ENCODE data around the gene AQP7.

The AQP7 gene

DNA sequence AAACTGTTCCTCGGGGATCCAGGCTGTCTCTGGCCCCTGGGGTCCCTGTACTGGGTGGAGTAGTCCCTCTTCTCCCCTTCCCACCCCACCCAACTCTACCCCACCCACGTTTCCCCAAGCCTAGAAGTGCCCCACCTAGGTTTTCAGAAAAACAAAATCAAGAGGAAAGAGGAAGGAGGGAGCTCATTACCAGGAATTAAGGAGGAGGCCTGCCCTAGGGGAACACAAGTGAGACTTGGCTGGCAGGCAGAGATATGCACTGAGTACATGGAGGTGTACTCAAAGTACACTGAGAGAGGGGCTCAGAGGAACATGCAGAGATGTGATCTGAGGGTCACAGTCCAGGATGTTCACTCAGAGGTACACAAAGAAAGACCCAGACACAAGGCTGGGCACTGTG lies 34.8 kb upstream of the AQP7 start:
- Histone ChIP-seq H3K27me3 (ENCODE audit: insufficient read depth, low read depth) (no peaks in the 10 kb centered on the region), H3K79me2 (ENCODE audit: insufficient read depth, low read depth) (no peaks in the 10 kb centered on the region), H3K9ac (no peak overlapping the region), H2AFZ (ENCODE audit: low read depth) (no peak overlapping the region), H4K20me1 (ENCODE audit: insufficient read depth) (no peaks in the 10 kb centered on the region), H3K4me2 (no peak overlapping the region), H3K36me3 (ENCODE audit: insufficient read depth) (no peaks in the 10 kb centered on the region), H3K27ac (no peak overlapping the region), H3K4me1 (ENCODE audit: low read depth, poor library complexity, severe bottlenecking) (no peaks in the 10 kb centered on the region), H3K4me3 (IDR thresholded peaks at IDR 0.05; ENCODE audit: insufficient read depth, low read depth, low read length) (no peak overlapping the region)
- no peak for TF ChIP-seq CTCF (conservative IDR thresholded peaks at IDR 0.05; ENCODE audit: low read depth, low read length)

DNA sequence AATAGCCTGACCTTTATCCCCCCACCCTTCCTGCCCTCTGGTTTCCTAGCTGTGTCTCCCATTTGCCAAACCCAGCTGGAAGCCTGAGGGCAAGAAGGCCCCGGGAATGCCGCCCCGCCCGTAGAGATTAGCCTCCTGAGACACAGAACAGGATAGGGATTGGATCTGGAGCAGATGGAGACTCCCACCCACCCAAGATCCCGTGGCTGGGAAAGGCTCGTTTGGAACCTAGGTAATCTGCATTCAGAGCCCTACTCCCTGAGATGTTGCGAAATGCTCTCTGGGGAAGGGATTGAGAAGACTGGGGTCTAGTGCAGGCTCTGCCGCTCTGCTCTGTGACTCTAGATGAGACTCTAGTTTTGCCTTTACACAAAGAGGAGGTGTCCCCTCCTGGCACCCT lies 34.1 kb upstream of the AQP7 start:
- no peaks in the 10 kb centered on the region for H3K27me3 ChIP-seq (ENCODE audit: insufficient read depth, low read depth)
- TF ChIP-seq CTCF (conservative IDR thresholded peaks at IDR 0.05; ENCODE audit: low read depth, low read length), result no peak
- H2AFZ ChIP-seq (ENCODE audit: low read depth), result no peak overlapping the region
- H3K27ac ChIP-seq, result no peak overlapping the region
- H3K4me1 ChIP-seq (ENCODE audit: low read depth, poor library complexity, severe bottlenecking), result no peaks in the 10 kb centered on the region
- H3K79me2 ChIP-seq (ENCODE audit: insufficient read depth, low read depth), result no peaks in the 10 kb centered on the region
- no peak overlapping the region for H3K4me2 ChIP-seq
- no peak overlapping the region for H3K9ac ChIP-seq
- no peak overlapping the region for H3K4me3 ChIP-seq (IDR thresholded peaks at IDR 0.05; ENCODE audit: insufficient read depth, low read depth, low read length)
- no peaks in the 10 kb centered on the region for H3K36me3 ChIP-seq (ENCODE audit: insufficient read depth)
- H4K20me1 ChIP-seq (ENCODE audit: insufficient read depth), result no peaks in the 10 kb centered on the region

- no peaks in the 10 kb centered on the region for H4K20me1 ChIP-seq (ENCODE audit: insufficient read depth)
- no peak overlapping the region for H3K9ac ChIP-seq
- H3K27me3 ChIP-seq (ENCODE audit: insufficient read depth, low read depth), result no peaks in the 10 kb centered on the region
- TF ChIP-seq CTCF (conservative IDR thresholded peaks at IDR 0.05; ENCODE audit: low read depth, low read length), result no peak
- H3K4me2 ChIP-seq, result no peak overlapping the region
- no peak overlapping the region for H2AFZ ChIP-seq (ENCODE audit: low read depth)
- no peaks in the 10 kb centered on the region for H3K36me3 ChIP-seq (ENCODE audit: insufficient read depth)
- H3K4me1 ChIP-seq (ENCODE audit: low read depth, poor library complexity, severe bottlenecking), result no peaks in the 10 kb centered on the region
- no peak overlapping the region for H3K27ac ChIP-seq
- H3K4me3 ChIP-seq (IDR thresholded peaks at IDR 0.05; ENCODE audit: insufficient read depth, low read depth, low read length), result no peak overlapping the region
- no peaks in the 10 kb centered on the region for H3K79me2 ChIP-seq (ENCODE audit: insufficient read depth, low read depth)
These were observed 33.5 kb upstream of the AQP7 start for GRCh38 chr9:33435821-33436277.

- no peaks in the 10 kb centered on the region for H3K27me3 ChIP-seq (ENCODE audit: insufficient read depth, low read depth)
- no peak overlapping the region for H3K4me2 ChIP-seq
- TF ChIP-seq CTCF (conservative IDR thresholded peaks at IDR 0.05; ENCODE audit: low read depth, low read length), result no peak
- no peak overlapping the region for H3K9ac ChIP-seq
- no peaks in the 10 kb centered on the region for H3K36me3 ChIP-seq (ENCODE audit: insufficient read depth)
- H3K79me2 ChIP-seq (ENCODE audit: insufficient read depth, low read depth), result no peaks in the 10 kb centered on the region
- no peaks in the 10 kb centered on the region for H3K4me1 ChIP-seq (ENCODE audit: low read depth, poor library complexity, severe bottlenecking)
- no peaks in the 10 kb centered on the region for H4K20me1 ChIP-seq (ENCODE audit: insufficient read depth)
- H3K27ac ChIP-seq, result no peak overlapping the region
- no peak overlapping the region for H2AFZ ChIP-seq (ENCODE audit: low read depth)
- H3K4me3 ChIP-seq (IDR thresholded peaks at IDR 0.05; ENCODE audit: insufficient read depth, low read depth, low read length), result no peak overlapping the region
These were observed 32.1 kb upstream of the AQP7 start for GRCh38 chr9:33434317-33435105.
